OCI-M1 (cell line): ENCODE results near the gene TTC39B.

Experiments
- DNase-seq: peaks from one replicate; lab custom pipeline; 2025; lab: John Stamatoyannopoulos, UW

TTC39B gene

DNA sequence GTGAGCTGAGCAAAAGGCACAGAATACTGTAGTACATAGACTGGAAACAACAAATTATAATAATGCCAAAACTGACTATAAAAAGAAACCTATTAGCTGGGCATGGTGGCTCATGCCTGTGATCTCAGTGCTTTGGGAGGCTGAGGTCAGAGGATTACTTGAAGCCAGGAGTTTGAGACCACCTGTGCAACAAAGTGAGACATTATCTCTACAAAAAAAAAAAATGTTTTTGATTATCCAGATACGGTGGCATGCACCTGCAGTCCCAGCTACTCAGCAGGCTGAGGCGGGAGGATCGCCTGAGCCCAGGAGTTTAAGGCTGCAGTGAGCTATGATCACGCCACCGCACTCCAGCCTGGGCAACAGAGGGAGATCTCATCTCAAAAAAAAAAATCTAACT is 175.9 kb downstream of the TTC39B start:
- DNase-seq = no peak

DNA sequence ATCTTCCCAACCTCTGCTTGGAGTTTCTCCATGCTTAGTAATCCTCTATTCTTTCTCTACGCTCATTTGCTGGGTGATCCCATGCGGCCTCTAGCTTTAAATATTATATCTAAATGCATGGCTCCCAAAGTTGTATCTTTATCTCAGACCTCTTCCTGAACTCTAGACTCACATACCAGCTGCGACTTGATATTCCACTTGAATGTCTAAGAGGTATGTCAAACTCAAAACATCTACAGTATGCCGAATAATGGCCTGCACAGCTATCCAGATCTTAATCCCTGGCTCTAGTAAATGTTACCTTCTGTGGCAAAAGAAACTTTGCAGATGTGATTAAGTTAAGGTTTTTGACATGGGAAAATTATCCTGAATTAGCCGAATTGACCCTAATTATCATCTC is 179.2 kb downstream of the TTC39B start:
- no peak for DNase-seq

DNA sequence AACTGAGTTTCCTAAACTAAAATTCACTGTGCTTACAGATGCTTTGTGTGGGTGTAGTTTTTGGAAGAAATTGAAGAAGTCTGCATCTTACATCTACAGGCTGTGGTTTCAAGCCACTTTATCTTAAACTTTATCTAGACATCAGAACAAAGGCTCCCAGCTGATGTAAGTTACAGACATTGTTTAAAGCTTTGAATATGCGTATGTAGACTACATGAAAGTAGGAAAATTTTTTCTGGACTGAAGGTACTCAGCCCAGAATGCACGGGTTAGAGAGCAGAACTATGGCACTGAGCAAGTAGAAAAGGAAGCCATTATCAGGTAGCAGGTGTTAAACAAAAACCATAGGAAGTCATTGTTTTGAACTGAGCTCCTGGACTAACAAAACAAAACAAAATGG is 185.4 kb downstream of the TTC39B start:
- peak; percentile 17 for DNase-seq

DNA sequence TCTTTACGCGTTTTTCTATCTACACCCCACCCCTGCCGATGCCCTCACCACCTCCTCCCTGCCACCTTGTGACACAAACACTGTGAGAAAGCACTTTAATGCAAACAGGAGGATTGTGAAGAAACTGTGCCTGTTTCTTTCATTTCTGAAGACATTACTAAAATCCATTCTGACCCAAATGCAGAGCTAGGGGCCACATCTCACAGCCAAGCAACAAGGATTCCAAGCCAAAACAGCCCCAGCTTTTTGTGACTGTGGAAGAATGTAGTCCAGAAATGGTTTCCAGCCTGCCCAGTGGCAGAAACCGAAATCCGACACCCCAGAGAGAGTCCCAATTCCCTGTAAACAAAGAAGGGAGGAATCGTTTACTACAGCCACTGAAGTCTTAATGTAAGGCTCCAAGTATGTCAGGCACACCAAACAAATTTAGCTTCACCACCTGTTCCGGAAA is 190.9 kb downstream of the TTC39B start:
- no peak for DNase-seq

DNA sequence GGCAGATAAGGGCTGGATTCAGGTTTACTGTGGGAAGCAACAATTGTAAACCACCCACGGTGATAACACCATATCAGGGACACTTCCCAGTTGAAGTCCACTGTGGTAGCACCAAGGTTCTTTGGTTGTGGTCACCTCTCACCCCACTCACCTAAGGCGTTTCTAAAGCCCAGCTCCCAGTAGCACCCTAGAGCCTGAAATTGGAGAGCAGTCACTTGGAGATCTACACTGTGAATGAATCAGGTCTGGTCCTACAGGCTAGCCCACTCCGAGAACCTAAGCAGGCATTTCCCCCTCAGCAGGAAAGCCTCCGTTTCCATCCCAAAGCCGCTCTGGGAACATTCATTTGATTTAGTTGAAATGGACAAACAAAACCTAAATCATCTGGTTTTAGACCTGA is 191.3 kb downstream of the TTC39B start:
- no peak for DNase-seq

DNA sequence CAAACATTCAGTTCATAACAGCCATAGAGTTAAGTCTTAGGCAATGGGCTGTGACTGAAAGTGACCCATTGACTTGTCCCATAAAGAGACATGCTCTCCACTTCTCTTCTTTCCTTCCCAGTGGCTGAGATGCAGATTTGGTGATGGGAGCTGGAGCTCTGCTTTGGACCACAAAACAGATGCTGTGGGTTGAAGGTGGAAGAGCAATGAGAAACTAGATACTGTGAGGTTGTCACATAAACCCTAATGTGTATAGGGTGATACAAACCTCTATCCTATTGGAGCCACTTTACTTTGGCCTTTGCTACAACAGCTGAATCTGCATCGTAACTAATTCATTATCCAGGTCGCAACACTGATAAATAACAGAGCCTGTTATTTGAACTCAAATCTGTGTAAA is 192.0 kb downstream of the TTC39B start:
- no peak for DNase-seq
